HG03571 (cell line): Measurements from ENCODE around the gene F2RL3.
"Not testable (repeated sequence)": the region's sequence is repeated elsewhere in the genome, so short reads cannot be mapped to it uniquely, and the experiment has no call there.

Experiments
- ATAC-seq: cut with Tn5 transposase; IDR thresholded peaks from one replicate; pipeline ENCODE4 v1.9.1; 2021; ENCODE audit not compliant: unreplicated experiment

The F2RL3 gene

DNA sequence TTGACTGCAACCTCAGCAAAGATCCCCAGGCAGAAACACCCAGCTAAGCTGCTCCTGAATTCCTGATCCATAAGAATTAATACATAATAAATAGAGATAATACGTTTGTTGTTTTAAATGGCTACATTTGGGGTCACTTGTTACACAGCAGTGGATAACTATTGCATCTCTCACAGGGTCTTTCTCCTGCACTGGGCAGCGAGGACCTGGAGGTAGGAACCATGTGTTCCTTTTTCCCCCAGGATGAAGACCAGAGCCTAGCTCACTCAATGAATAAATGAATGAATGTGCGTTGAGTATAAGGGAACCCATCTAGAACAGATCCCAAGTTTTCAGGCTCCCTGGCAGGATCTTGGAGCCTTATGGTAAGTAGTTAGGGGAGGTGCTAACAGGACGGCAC is 30.7 kb downstream of the F2RL3 start:
- ATAC-seq: no peak

DNA sequence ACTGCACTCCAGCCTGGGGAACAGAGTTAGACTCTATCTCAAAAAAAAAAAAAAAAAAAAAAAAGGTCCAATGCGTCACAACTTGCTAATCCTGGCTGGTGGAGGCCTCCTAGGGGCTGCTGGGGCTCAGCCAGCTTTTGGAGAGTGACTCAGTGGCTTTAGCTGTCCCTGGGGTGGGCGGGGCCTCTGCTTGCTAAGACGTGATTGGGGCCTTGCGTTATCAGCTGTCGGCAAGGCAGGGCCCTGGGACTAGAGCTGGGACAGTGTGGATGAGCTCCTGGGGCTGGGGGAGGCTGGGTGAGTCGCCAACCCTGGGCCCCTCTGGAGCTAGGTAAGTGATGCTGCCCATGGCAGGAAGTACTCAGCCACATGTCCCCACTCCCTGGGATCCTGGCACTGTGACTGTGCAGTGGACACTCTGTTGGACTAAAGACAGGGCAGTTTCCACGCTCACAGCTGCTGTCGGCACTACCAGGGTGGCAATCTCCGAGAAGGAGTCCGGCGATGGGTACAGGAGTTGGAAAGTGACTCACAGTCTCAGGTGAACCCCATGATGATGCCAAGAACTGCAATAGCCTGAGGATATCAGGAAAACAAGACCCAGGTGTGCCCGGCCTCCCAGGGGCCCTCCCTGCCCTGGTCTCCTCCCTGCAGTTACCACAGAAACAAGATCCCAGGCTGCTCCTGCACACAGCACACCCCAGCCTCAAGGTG is 32.2 kb downstream of the F2RL3 start:
- ATAC-seq: no peak

DNA sequence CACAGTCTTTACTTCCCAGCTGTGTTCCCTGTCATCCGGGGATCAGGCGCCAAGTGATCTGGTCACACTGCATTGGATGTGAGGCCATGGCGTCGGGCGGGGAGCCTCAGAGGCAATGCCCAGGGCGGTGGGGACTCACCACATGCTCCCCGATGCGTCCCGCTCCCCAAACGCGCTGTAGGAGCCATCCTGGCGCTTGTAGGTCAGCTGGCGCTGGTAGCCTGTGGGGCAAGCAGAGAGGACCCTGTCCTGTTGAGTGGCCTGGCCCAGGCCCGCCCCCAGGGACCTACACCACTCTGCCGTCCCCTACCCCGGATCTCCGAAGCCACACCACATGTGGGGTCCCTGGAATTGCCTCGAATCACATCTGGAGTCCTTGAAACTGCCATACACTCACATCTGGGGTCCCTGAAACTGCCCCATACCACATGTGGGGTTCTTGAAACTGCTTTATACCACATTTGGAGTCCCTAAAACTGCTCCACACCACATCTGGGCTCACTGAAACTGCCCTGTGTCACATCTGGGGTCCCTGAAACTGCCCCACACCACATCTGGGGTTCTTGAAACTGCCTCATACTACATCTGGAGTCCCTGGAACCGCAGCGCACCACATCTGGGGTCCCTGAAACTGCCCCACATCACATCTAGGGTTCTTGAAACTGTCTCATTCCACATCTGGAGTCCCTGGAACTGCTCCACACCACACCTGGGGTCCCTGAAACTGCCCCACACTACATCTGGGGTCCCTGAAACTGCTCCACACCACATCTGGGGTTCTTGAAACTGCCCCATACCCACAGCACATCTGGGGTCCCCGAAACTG is 33.2 kb downstream of the F2RL3 start:
- no peak for ATAC-seq

DNA sequence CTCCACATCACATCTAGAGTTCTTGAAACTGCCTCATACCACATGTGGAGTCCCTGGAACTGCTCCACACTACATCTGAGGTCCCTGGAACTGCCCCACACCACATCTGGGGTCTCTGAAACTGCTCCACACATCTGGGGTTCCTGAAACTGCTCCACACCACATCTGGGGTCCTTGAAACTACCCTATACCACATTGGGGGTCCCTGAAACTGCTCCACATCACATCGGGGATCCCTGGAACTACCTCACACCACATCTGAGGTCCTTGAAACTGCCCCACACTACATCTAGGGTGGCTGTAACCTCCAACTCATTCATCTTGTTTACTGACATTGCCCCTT is 33.8 kb downstream of the F2RL3 start:
- no peak for ATAC-seq

DNA sequence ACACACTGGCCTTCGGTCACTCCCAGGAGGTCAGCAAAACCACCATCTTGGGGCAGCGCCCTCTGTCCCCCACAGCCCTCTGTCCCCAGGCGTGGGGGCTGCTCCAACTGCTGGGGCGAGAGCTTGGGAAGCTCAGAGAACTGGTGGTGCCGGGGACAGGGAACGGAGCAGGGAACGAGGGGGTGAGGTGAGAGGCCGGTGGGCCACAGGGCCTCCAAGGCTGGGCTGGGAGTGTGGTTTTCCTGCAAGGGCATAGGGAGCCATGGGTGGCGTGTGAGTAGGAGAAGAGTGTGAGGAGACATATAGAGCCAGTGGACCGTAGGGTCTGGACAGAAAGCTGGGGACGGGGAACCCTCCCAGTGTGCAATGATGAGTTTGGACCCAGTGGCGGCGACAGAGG is 34.1 kb downstream of the F2RL3 start:
- ATAC-seq: no peak

DNA sequence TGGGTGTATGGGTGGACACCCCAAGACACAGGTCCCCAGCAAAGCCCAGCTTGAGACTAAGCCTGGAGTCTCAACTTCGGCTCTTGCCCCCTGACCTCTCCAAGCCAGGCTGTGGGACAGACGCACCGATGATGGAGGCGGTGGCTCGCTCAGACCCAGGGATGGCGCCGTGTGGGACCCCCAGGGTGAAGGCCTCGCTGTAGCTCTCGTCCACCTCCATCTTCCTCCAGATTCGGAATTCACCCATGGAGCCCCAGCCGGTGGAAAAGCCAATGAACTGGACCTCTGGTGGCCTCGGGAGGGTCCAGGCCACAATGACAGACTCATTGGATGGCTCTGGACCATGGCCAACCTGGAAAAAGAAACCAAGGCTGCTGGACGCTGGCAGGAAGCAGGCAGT is 39.1 kb downstream of the F2RL3 start:
- no peak for ATAC-seq

DNA sequence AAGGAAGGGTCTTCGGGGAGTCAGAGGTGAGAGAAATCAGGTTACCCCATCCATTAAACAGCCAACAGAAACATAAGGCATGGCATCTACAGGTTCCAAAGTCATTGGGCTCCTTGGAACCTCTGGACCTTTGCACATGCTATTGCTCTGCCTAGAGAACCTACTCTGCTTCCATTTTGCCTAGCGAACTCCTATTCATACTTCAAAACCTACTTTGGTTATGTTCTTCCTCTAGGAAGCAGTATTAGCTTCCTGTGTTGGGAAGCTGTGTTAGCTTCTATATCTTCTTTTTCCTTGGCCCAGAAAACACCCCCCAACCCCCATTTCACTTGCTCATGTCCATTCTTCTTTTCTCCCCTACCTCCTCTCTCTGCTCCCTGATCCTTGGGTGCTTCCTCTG is 39.6 kb downstream of the F2RL3 start:
- ATAC-seq: no peak

DNA sequence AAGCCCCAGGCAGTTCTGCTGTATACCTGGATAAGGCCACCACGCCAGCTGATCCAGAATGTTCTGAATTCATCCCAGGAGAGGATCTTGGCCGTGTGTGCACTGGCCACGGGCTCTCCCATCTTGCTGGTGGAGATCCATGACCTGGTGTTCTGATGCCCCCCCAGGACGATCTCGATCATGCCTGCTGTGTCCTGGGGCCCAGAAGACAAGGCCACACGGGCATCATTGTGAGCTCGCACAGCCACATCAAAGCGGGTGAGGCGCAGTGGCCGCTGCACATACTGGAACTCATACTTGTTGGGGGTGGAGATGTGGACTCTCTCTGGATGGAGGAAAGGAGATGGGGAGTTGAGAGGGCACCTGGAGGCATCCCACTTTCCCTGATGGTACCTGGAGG is 40.1 kb downstream of the F2RL3 start:
- ATAC-seq: no peak

DNA sequence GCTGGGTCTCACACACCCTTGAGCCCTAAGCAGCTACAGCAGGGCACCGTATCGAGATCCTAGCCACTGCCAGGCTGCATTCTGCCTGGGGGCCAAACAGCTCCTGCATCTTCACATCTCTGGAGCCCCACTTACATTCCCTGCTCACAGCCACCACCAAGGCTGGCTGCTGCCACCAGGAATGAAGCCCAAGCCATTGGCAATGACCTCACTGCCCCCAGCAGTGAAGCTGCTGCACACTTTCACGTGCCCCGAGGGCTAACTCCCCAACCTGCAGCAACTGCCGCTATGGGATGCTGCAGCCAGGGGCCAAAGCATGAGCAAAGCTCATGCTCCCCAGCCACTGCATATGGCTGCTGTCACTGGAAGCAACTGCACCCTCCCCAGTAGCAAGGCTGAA is 42.0 kb downstream of the F2RL3 start:
- no peak for ATAC-seq

DNA sequence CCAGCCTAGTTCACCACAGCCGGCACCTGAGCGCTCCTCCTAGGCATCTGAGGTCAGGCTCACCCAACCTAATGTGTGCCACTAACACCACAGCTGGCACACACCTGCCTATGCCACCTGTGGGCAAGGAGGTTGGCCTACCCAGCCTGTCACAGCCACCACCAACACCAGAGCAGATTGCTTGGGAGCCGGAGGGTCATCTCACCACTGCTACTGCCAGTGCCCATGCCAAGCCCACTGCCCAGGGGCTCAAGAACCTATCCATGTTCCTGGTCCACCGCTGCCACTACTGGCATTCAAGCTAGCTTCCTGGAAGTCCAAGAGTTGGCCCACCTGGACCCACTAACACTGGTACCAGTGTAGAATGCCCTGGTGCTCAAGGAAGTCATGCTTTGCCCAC is 42.5 kb downstream of the F2RL3 start:
- ATAC-seq: no peak

DNA sequence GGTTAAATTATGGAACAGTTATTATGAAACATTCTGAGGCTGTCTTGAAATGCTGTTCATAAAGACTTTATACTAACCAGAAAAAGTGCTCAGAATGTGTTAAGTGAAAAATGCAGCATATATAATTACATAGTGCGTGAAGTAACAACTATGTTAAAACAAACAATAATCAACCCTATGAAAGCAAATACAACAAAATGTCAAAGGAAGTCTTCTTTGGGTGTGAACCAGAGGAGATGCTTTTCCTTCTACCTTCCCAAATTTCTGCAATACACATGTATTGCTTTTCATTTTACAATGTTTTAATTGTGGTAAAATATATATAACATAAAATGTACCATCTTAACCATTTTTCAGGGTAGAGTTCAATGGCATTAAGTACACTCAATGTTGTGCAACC is 45.7 kb downstream of the F2RL3 start:
- ATAC-seq: no peak

DNA sequence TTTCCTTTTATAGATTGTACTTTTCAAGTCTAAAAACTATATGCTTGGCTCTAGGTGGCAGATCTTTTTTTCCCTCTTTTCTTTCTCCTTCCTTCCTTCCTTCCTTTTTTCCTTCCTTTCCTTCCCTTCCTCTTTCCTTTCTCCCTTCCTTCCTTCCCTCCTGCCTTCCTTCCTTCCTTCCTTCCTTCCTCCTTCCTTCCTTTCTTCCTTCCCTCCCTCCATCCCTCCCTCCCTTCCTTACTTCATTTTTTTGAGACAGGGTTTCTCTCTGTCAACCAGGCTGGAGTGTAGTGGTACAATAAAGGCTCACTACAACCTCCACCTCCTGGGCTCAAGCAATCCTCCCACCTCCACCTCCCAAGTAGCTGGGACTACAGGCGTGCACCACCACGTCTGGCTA is 48.1 kb downstream of the F2RL3 start:
- ATAC-seq: no peak

DNA sequence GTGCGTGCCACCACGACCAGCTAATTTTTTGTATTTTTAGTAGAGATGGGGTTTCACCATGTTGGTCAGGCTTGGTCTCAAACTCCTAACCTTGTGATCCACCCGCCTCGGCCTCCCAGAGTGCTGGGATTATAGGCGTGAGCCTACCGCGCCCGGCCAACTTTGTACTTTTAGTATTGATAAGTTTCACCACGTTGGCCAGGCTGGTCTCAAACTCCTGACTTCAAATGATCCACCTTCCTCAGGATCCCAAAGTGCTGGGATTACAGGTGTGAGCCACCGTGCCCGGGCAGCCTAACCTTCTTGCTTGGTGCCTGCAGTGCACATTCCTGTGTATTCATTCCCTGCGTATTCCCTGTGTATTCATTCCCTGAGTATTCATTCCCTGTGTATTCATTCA is 49.0 kb downstream of the F2RL3 start:
- ATAC-seq: not testable (repeated sequence)

DNA sequence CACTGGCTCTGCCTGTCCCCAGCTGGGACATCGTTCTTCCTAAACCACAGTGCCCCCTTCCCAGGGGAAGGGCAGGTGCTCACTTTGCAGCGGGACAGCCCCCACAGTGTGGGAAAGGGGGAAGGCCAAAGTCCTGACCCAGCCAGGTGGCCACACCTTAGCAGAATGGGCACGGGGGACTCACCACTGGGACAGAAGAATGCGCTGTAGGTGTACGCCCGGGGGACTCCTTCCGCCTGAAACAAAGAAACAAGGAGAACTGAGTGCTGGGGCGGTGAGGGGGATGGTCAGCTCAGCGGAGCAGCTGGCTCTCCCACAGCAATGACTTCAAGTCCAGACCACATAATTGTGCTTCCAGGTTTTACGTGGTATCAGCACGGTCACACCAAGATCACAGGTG is 49.4 kb downstream of the F2RL3 start:
- ATAC-seq: no peak

DNA sequence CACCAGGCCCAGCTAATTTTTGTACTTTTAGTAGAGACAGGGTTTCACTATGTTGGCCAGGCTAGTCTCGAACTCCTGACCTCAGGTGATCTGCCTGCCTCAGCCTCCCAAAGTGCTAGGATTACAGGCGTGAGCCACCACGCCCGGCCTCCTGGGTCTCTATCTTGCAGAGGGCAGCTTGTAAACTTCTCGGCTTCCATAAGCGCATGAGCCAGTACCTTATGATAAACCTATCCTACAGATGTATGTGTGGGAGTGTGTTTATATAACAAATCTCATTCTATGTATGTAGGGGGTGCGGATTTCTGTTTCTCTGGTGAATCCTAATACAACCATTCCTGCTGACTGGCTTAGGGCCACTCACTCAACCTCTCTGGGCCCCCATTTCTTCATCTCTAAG is 51.3 kb downstream of the F2RL3 start:
- not testable (repeated sequence) for ATAC-seq

DNA sequence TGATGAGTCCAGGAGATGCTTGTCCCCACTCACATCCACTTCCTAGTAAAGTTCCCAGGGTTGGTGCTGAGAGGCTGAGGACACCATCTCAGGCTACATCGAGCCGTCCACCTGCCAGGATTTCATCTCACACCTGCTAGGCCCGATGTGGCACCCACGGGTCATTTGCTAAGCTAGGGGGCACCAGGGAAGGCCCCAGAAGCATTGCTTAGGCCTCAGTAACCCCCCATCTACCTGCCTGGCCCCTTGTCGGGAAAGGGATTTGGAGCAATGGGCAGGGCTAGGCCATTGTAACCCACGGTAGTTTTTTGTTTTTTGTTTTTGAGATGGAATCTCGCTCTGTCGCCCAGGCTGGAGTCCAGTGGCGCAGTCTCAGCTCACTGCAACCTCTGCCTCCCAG is 51.8 kb downstream of the F2RL3 start:
- no peak for ATAC-seq
